K562 (cell line): ENCODE data around the gene PDGFRA.

Experiments used
- ARNT ChIP-seq, 2 experiments: fragments of 450-650 bp; IDR thresholded peaks; 2 replicates each; pipeline ENCODE4 v1.6.1; 2016; ENCODE audit warnings: mild to moderate bottlenecking in 1 of 2
- CEBPG ChIP-seq, 3 experiments: fragments of 200-800 bp in 1 of 3; sonication (Bioruptor generic) in 1 of 3; sonication (generic) in 1 of 3; formaldehyde crosslinking in 1 of 3; IDR thresholded peaks in 2 of 3; conservative IDR thresholded peaks in 1 of 3; 2 replicates each; pipeline versions ENCODE4 v1.6.1 to v1.8.0; 2016 to 2022; ENCODE audit warnings: missing compliant biosample characterization in 2 of 3, missing genetic modification characterization in 2 of 3, mild to moderate bottlenecking in 1 of 3, missing genetic modification reagents in 1 of 3
- CTCF ChIP-seq, 3 experiments: IDR thresholded peaks in 2 of 3; conservative IDR thresholded peaks in 1 of 3; 2 replicates each; pipeline ENCODE4 v1.5.1; 2011 to 2012; ENCODE audit warnings: low read length in 3 of 3, mild to moderate bottlenecking in 3 of 3, control low read depth in 2 of 3, improper control_type of control experiment in 1 of 3, inconsistent platforms in 1 of 3, low read depth in 1 of 3, mixed read lengths in 1 of 3, moderate library complexity in 1 of 3; ENCODE audit not compliant: insufficient read depth in 2 of 3
- EZH2 ChIP-seq: IDR thresholded peaks from 2 replicates; pipeline ENCODE4 v1.6.1; 2012; ENCODE audit warnings: low read depth, mild to moderate bottlenecking, inconsistent platforms, low read length, borderline replicate concordance
- FOXA3 ChIP-seq, 2 experiments: fragments of 450-650 bp in 1 of 2; sonication (generic) in 1 of 2; formaldehyde crosslinking; IDR thresholded peaks in 1 of 2; conservative IDR thresholded peaks in 1 of 2; 2 replicates each; pipeline versions ENCODE4 v1.4.0 to v1.8.0; 2020 to 2022; ENCODE audit warnings: mild to moderate bottlenecking in 2 of 2, missing genetic modification reagents in 1 of 2
- IFI16 ChIP-seq: fragments of 250-450 bp; sonication (Bioruptor Pico); IDR thresholded peaks from 2 replicates; pipeline ENCODE4 v2.1.2; 2022; ENCODE audit warnings: mild to moderate bottlenecking, inconsistent platforms
- POLR2A ChIP-seq: fragments of 450-650 bp; conservative IDR thresholded peaks from 2 replicates; pipeline ENCODE4 v1.6.1; 2016
- RAD21 ChIP-seq, 2 experiments: fragments of 250-450 bp in 1 of 2; fragments of 450-650 bp in 1 of 2; sonication (Bioruptor Pico) in 1 of 2; formaldehyde crosslinking in 1 of 2; IDR thresholded peaks in 1 of 2; conservative IDR thresholded peaks in 1 of 2; 2 replicates each; pipeline versions ENCODE4 v1.4.0 to v1.8.0; 2020 to 2022; ENCODE audit warnings: mild to moderate bottlenecking in 2 of 2, moderate library complexity in 1 of 2
- TCF15 ChIP-seq: fragments of 250-450 bp; sonication (Bioruptor Pico); IDR thresholded peaks from 2 replicates; pipeline ENCODE4 v1.8.0; 2022; ENCODE audit warnings: moderate library complexity, mild to moderate bottlenecking, inconsistent platforms
- ZNF41 ChIP-seq: fragments of 250-450 bp; sonication (Bioruptor Pico); conservative IDR thresholded peaks from 2 replicates; pipeline ENCODE4 v1.4.0; 2020; ENCODE audit warnings: mild to moderate bottlenecking
- ZNF512 ChIP-seq: IDR thresholded peaks from 2 replicates; pipeline ENCODE4 v1.6.1; 2016; ENCODE audit warnings: missing genetic modification characterization, missing compliant biosample characterization
- TF ChIP-seq, protein P1 (sequence below): fragments of 200-400 bp; formaldehyde crosslinking; IDR thresholded peaks from 2 replicates; pipeline ENCODE4 v1.6.1; 2017; ENCODE audit warnings: mild to moderate bottlenecking, low read depth, low read length, moderate library complexity

GRCh38 chr4:54277691-54278090, 48.6 kb downstream of the PDGFRA start:
- TF ChIP-seq ARNT (IDR thresholded peaks at IDR 0.05) (no peak), CTCF (IDR thresholded peaks at IDR 0.05 in 2 of 3, conservative IDR thresholded peaks at IDR 0.05 in 1 of 3; ENCODE audit: insufficient read depth in 2 of 3, low read depth in 1 of 3, low read length in 3 of 3) (no peak), RAD21 (CRISPR knock-in tag; conservative IDR thresholded peaks at IDR 0.05 in 1 of 2, IDR thresholded peaks at IDR 0.05 in 1 of 2) (no peak), CEBPG (CRISPR knock-in tag; IDR thresholded peaks at IDR 0.05) (no peak), CEBPG (tag; conservative IDR thresholded peaks at IDR 0.05 in 1 of 2, IDR thresholded peaks at IDR 0.05 in 1 of 2) (no peak), POLR2A (no peak), TCF15 (CRISPR knock-in tag) (no peak), EZH2 (no peak), ZNF41 (CRISPR knock-in tag) (no peak), FOXA3 (CRISPR knock-in tag; conservative IDR thresholded peaks at IDR 0.05 in 1 of 2, IDR thresholded peaks at IDR 0.05 in 1 of 2) (no peak), ZNF512 (tag) (no peak), IFI16 (no peak)
- TF ChIP-seq, protein P1, sequence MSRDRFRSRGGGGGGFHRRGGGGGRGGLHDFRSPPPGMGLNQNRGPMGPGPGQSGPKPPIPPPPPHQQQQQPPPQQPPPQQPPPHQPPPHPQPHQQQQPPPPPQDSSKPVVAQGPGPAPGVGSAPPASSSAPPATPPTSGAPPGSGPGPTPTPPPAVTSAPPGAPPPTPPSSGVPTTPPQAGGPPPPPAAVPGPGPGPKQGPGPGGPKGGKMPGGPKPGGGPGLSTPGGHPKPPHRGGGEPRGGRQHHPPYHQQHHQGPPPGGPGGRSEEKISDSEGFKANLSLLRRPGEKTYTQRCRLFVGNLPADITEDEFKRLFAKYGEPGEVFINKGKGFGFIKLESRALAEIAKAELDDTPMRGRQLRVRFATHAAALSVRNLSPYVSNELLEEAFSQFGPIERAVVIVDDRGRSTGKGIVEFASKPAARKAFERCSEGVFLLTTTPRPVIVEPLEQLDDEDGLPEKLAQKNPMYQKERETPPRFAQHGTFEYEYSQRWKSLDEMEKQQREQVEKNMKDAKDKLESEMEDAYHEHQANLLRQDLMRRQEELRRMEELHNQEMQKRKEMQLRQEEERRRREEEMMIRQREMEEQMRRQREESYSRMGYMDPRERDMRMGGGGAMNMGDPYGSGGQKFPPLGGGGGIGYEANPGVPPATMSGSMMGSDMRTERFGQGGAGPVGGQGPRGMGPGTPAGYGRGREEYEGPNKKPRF, result no peak
